SK-N-SH (cell line): ENCODE data around the gene NAV2. TPM values are rescaled to one million over a fixed set of nuclear protein-coding genes. Genes with fewer than 3 reads are reported as not detected.

Source experiments
- CTCF ChIA-PET: fragments of 300-600, 350-600 bp; formaldehyde crosslinking; extraction: SDS; loops from one replicate; lab custom pipeline; 2021; lab: Yijun Ruan, JAX
- POLR2A ChIA-PET: fragments of 350-600 bp; sonication (Branson Sonifier 250); formaldehyde crosslinking; extraction: SDS; loops from one replicate; lab custom pipeline; 2020; ENCODE audit warnings: antibody characterized with exemption, inconsistent platforms; lab: Yijun Ruan, JAX
- DNase-seq: peaks from one replicate; pipeline ENCODE4 v3.0.0; 2012
- H2AFZ ChIP-seq: fragments of 200-600 bp; sonication (generic); 2 replicates; pipeline ENCODE4 v1.8.1; 2016; ENCODE audit warnings: antibody characterized with exemption, mild to moderate bottlenecking, low read depth
- H3F3A ChIP-seq: fragments of 200-600 bp; sonication (generic); replicated peaks from 2 replicates; pipeline ENCODE3; 2016; ENCODE audit warnings: antibody characterized with exemption, mild to moderate bottlenecking; ENCODE audit not compliant: insufficient read depth
- H3K27ac ChIP-seq, 2 experiments: fragments of 200-500 bp in 1 of 2; fragments of 200-600 bp in 1 of 2; sonication (Bioruptor generic) in 1 of 2; sonication (generic), shearing (Covaris generic) in 1 of 2; 2 replicates each; pipeline versions ENCODE4 v1.5.1 to v1.6.1; 2014 to 2016; ENCODE audit warnings: low read depth in 2 of 2, inconsistent platforms in 1 of 2, low read length in 1 of 2, mild to moderate bottlenecking in 1 of 2, mixed read lengths in 1 of 2
- H3K27me3 ChIP-seq: fragments of 200-600 bp; sonication (generic), shearing (Covaris generic); 2 replicates; pipeline ENCODE4 v1.6.1; 2016; ENCODE audit warnings: mixed run types; ENCODE audit not compliant: insufficient read depth
- H3K36me3 ChIP-seq, 2 experiments: fragments of 200-500 bp in 1 of 2; fragments of 200-600 bp in 1 of 2; sonication (Bioruptor generic) in 1 of 2; sonication (generic) in 1 of 2; replicated peaks in 1 of 2; 2 replicates each; pipeline versions ENCODE3 to v1.5.1; 2014 to 2016; ENCODE audit warnings: low read length in 1 of 2, mild to moderate bottlenecking in 1 of 2; ENCODE audit not compliant: insufficient read depth in 2 of 2, control insufficient read depth in 1 of 2
- H3K4me1 ChIP-seq, 2 experiments: fragments of 200-500 bp in 1 of 2; fragments of 200-600 bp in 1 of 2; sonication (Bioruptor generic) in 1 of 2; sonication (generic), shearing (Covaris generic) in 1 of 2; 2 replicates each; pipeline versions ENCODE4 v1.5.1 to v1.6.1; 2014 to 2016; ENCODE audit warnings: low read depth in 1 of 2, low read length in 1 of 2, mixed run types in 1 of 2; ENCODE audit not compliant: insufficient read depth in 2 of 2, control insufficient read depth in 1 of 2
- H3K4me2 ChIP-seq: fragments of 200-600 bp; sonication (generic), shearing (Covaris generic); 2 replicates; pipeline ENCODE4 v1.6.1; 2017; ENCODE audit warnings: mixed run types
- H3K4me3 ChIP-seq, 2 experiments: fragments of 200-500 bp in 1 of 2; fragments of 200-600 bp in 1 of 2; sonication (Bioruptor generic) in 1 of 2; sonication (generic), shearing (Covaris generic) in 1 of 2; 2 replicates each; pipeline versions ENCODE4 v1.5.1 to v1.8.1; 2014 to 2016; ENCODE audit warnings: low read depth in 2 of 2, inconsistent platforms in 1 of 2, low read length in 1 of 2, mild to moderate bottlenecking in 1 of 2, mixed read lengths in 1 of 2, moderate library complexity in 1 of 2
- H3K79me2 ChIP-seq: fragments of 200-600 bp; sonication (generic); 2 replicates; pipeline ENCODE4 v1.8.1; 2017; ENCODE audit warnings: mild to moderate bottlenecking; ENCODE audit not compliant: insufficient read depth
- H3K9ac ChIP-seq: fragments of 200-600 bp; sonication (generic); 2 replicates; pipeline ENCODE4 v1.6.1; 2017; ENCODE audit warnings: mixed run types
- H3K9me2 ChIP-seq: fragments of 200-600 bp; sonication (generic); 2 replicates; pipeline ENCODE4 v1.6.1; 2017; ENCODE audit warnings: mixed run types
- H3K9me3 ChIP-seq: fragments of 200-600 bp; sonication (generic); 2 replicates; pipeline ENCODE4 v1.6.1; 2017; ENCODE audit warnings: mixed run types, mild to moderate bottlenecking, moderate library complexity
- H4K20me1 ChIP-seq: fragments of 200-600 bp; sonication (generic); 2 replicates; pipeline ENCODE4 v1.6.1; 2017; ENCODE audit warnings: mild to moderate bottlenecking, mixed run types; ENCODE audit not compliant: insufficient read depth
- CTCF ChIP-seq: fragments of 200-600 bp; sonication (generic); IDR thresholded peaks from 2 replicates; pipeline ENCODE4 v1.6.1; 2017; ENCODE audit warnings: antibody characterized with exemption, mild to moderate bottlenecking, moderate library complexity
- ELF1 ChIP-seq: IDR thresholded peaks from 2 replicates; pipeline ENCODE4 v1.4.0; 2012
- EP300 ChIP-seq, 2 experiments: IDR thresholded peaks; 2 replicates each; pipeline versions ENCODE4 v1.4.0 to v1.6.1; 2012; ENCODE audit warnings: borderline replicate concordance in 1 of 2, low read depth in 1 of 2, low read length in 1 of 2
- EZH2phosphoT487 ChIP-seq: fragments of 200-600 bp; sonication (generic); IDR thresholded peaks from 2 replicates; pipeline ENCODE4 v1.6.1; 2017; ENCODE audit warnings: low read depth, mixed run types, mild to moderate bottlenecking, antibody characterized with exemption, moderate library complexity, borderline replicate concordance
- FOXJ3 ChIP-seq: sonication (generic); formaldehyde crosslinking; IDR thresholded peaks from 2 replicates; pipeline ENCODE4 v1.5.1; 2020; ENCODE audit warnings: mild to moderate bottlenecking, missing genetic modification reagents
- FOXM1 ChIP-seq: IDR thresholded peaks from 2 replicates; pipeline ENCODE4 v1.4.0; 2012; ENCODE audit warnings: low read depth, mild to moderate bottlenecking
- GABPA ChIP-seq: IDR thresholded peaks from 2 replicates; pipeline ENCODE4 v1.4.0; 2012; ENCODE audit warnings: low read depth, mild to moderate bottlenecking
- GATA2 ChIP-seq: sonication (generic); formaldehyde crosslinking; IDR thresholded peaks from 2 replicates; pipeline ENCODE4 v1.5.0; 2020; ENCODE audit warnings: mild to moderate bottlenecking, missing genetic modification reagents
- JUND ChIP-seq: IDR thresholded peaks from 2 replicates; pipeline ENCODE4 v1.4.0; 2012
- MAX ChIP-seq: IDR thresholded peaks from 2 replicates; pipeline ENCODE4 v1.4.0; 2012; ENCODE audit warnings: low read depth
- MEF2A ChIP-seq: IDR thresholded peaks from 2 replicates; pipeline ENCODE4 v1.4.0; 2012; ENCODE audit warnings: low read depth, borderline replicate concordance
- MXI1 ChIP-seq: IDR thresholded peaks from 2 replicates; pipeline ENCODE4 v1.6.1; 2012; ENCODE audit warnings: mild to moderate bottlenecking, low read depth, low read length, improper control_type of control experiment
- NFIC ChIP-seq: IDR thresholded peaks from 2 replicates; pipeline ENCODE4 v1.4.0; 2012; ENCODE audit warnings: borderline replicate concordance
- RAD21 ChIP-seq: IDR thresholded peaks from 2 replicates; pipeline ENCODE4 v1.6.1; 2012; ENCODE audit warnings: mild to moderate bottlenecking, low read length
- RXRA ChIP-seq: IDR thresholded peaks from 2 replicates; pipeline ENCODE4 v1.4.0; 2012; ENCODE audit warnings: low read depth, mild to moderate bottlenecking, borderline replicate concordance
- SIN3A ChIP-seq: IDR thresholded peaks from 2 replicates; pipeline ENCODE4 v1.6.1; 2012; ENCODE audit warnings: low read depth, mild to moderate bottlenecking, low read length, moderate library complexity, borderline replicate concordance
- SMC3 ChIP-seq: IDR thresholded peaks from 2 replicates; pipeline ENCODE4 v1.6.1; 2012; ENCODE audit warnings: low read depth, low read length, improper control_type of control experiment
- TAF1 ChIP-seq: IDR thresholded peaks from 2 replicates; pipeline ENCODE4 v1.6.1; 2012; ENCODE audit warnings: low read depth, mild to moderate bottlenecking, low read length, moderate library complexity, borderline replicate concordance
- TCF12 ChIP-seq: IDR thresholded peaks from 2 replicates; pipeline ENCODE4 v1.4.0; 2012
- TEAD4 ChIP-seq: IDR thresholded peaks from 2 replicates; pipeline ENCODE4 v1.4.0; 2012; ENCODE audit warnings: mild to moderate bottlenecking, borderline replicate concordance; ENCODE audit not compliant: insufficient read depth
- ZBTB33 ChIP-seq: IDR thresholded peaks from 2 replicates; pipeline ENCODE4 v1.4.0; 2012; ENCODE audit warnings: low read depth, borderline replicate concordance
- WGBS: methylation state at CpG from one replicate; pipeline ENCODE4 v1.1.6; 2017; ENCODE audit warnings: low lambda C conversion rate; 5-methylcytosine and 5-hydroxymethylcytosine counted together
- polyA plus RNA-seq, 3 experiments: library from polyadenylated mRNA; depleted of rRNA; stranded (reverse); fragments of >200 nt; gene quantifications; 2 replicates each; pipeline ENCODE4 v1.2.3, GENCODE V29; 2012

The NAV2 gene
- polyA plus RNA-seq, 1 of the 3 experiments (the other 2 are of a cell fraction): 26.2 TPM

- TF ChIP-seq MAX: peak; percentile 47
- TF ChIP-seq TAF1: no peak
- TF ChIP-seq JUND: peak; percentile 35
- no peak for TF ChIP-seq MEF2A
- no peak for TF ChIP-seq ZBTB33
- TF ChIP-seq NFIC: peak; percentile 71
- TF ChIP-seq, all 33 proteins: peak for 10
Measured at GRCh38 chr11:19988598-19988997, 276.0 kb downstream of the NAV2 start (continued).

- Histone ChIP-seq H3K27me3 (no peaks in the 10 kb centered on the region), H3K9ac (0 out of 2 replicates have a peak overlapping the region, but pooled peaks have one; percentile 2), H3K4me3 (no peak overlapping the region), H3K79me2 (peaks cover 77% of the 10 kb centered on the region), H3K9me3 (no peaks in the 10 kb centered on the region), H3K4me1 (peaks cover 9 to 19% of the 10 kb centered on the region in 2 experiments), H2AFZ (no peak overlapping the region), H3K27ac (peak overlapping the region; percentile 71 to 76; a peak in 3 of 4 replicates), H3K36me3 (peaks cover 70 to 80% of the 10 kb centered on the region in 2 experiments), H3F3A (peaks cover 21% of the 10 kb centered on the region), H3K4me2 (peak overlapping the region; percentile 7; the same call in 1 of the 2 replicates), H4K20me1 (peaks cover 24% of the 10 kb centered on the region), H3K9me2 (no peaks in the 10 kb centered on the region)
- POLR2A ChIA-PET: no interaction called here
- CTCF ChIA-PET: interaction anchor here (1.4 kb wide), 1 partner anchor 23 kb away, joined by 4 read pairs; no protein-coding TSS in a partner anchor
- WGBS: 92% methylated on average over 2 of the region's 2 CpGs
- TF ChIP-seq MEF2A (no peak), GABPA (no peak), SIN3A (no peak), EP300 (IDR thresholded peaks at IDR 0.05; ENCODE audit: borderline replicate concordance in 1 of 2, low read depth in 1 of 2, low read length in 1 of 2) (no peak), RAD21 (no peak), TCF12 (no peak), GATA2 (CRISPR knock-in tag) (no peak), TEAD4 (no peak), RXRA (no peak), SMC3 (no peak), FOXM1 (no peak), EZH2phosphoT487 (no peak), FOXJ3 (no peak), ELF1 (no peak), MXI1 (no peak), MAX (no peak), CTCF (no peak)
- no peak for DNase-seq
Measured at GRCh38 chr11:19989191-19989590, 276.6 kb downstream of the NAV2 start.
